Loucy (cell line): Measurements from ENCODE around the gene FOXF1.

Source experiments
- EZH2phosphoT487 ChIP-seq: fragments of 200-600 bp; IDR thresholded peaks from 2 replicates; pipeline ENCODE4 v1.6.1; 2018; ENCODE audit warnings: antibody characterized with exemption, mild to moderate bottlenecking, moderate library complexity, borderline replicate concordance
- TF ChIP-seq, protein P1 (sequence below): fragments of 200-600 bp; sonication (generic); conservative IDR thresholded peaks from 2 replicates; pipeline ENCODE4 v1.5.1; 2014; ENCODE audit warnings: mild to moderate bottlenecking, antibody characterized with exemption, low read length

GRCh38 chr16:86505899-86506864 is 4.1 kb upstream of the FOXF1 start:
- TF ChIP-seq, protein P1, sequence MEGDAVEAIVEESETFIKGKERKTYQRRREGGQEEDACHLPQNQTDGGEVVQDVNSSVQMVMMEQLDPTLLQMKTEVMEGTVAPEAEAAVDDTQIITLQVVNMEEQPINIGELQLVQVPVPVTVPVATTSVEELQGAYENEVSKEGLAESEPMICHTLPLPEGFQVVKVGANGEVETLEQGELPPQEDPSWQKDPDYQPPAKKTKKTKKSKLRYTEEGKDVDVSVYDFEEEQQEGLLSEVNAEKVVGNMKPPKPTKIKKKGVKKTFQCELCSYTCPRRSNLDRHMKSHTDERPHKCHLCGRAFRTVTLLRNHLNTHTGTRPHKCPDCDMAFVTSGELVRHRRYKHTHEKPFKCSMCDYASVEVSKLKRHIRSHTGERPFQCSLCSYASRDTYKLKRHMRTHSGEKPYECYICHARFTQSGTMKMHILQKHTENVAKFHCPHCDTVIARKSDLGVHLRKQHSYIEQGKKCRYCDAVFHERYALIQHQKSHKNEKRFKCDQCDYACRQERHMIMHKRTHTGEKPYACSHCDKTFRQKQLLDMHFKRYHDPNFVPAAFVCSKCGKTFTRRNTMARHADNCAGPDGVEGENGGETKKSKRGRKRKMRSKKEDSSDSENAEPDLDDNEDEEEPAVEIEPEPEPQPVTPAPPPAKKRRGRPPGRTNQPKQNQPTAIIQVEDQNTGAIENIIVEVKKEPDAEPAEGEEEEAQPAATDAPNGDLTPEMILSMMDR: no peak
- no peak for TF ChIP-seq EZH2phosphoT487
